ENCODE results near the gene DTL. TPM values are rescaled to one million over a fixed set of nuclear protein-coding genes. Genes with fewer than 3 reads are reported as not detected.

Gene DTL
- total and polyA plus RNA-seq, 2 of the 13 experiments (the other 11 are each of a cell fraction or from before 2014, with no cell fraction given) = 10.4 to 32.8 TPM

GRCh38 chr1:212035123-212035834, at the start of gene DTL, which contains the start of gene INTS7 (continued):
- TF ChIP-seq ZNF276 (CRISPR knock-in tag; IDR thresholded peaks at IDR 0.05; ENCODE audit: low read depth) (0 out of 2 replicates have a peak, but pooled peaks have one; percentile 16), ZNF354B (CRISPR knock-in tag; IDR thresholded peaks at IDR 0.05) (peak; percentile 87; the same call in 1 of the 2 replicates), KMT2A (CRISPR knock-in tag; IDR thresholded peaks at IDR 0.05) (peak; percentile 96), GLMP (CRISPR knock-in tag; IDR thresholded peaks at IDR 0.05; ENCODE audit: borderline replicate concordance) (no peak), ZNF580 (CRISPR knock-in tag; IDR thresholded peaks at IDR 0.05; ENCODE audit: borderline replicate concordance, low read depth) (peak; percentile 74; the same call in 1 of the 2 replicates), UBTF (CRISPR knock-in tag; IDR thresholded peaks at IDR 0.05) (peak; percentile 55), RELA (CRISPR knock-in tag; IDR thresholded peaks at IDR 0.05) (0 out of 2 replicates have a peak, but pooled peaks have one; percentile 29), ZNF574 (CRISPR knock-in tag; IDR thresholded peaks at IDR 0.05) (peak; percentile 67), TBX2 (CRISPR knock-in tag; IDR thresholded peaks at IDR 0.05; ENCODE audit: borderline replicate concordance) (peak; percentile 69; the same call in 1 of the 2 replicates), EEA1 (CRISPR knock-in tag; IDR thresholded peaks at IDR 0.05; ENCODE audit: borderline replicate concordance) (no peak), ATAD3A (CRISPR knock-in tag; IDR thresholded peaks at IDR 0.05) (no peak), ZMYM4 (CRISPR knock-in tag; IDR thresholded peaks at IDR 0.05) (peak; percentile 95), ZNF17 (CRISPR knock-in tag; IDR thresholded peaks at IDR 0.05) (no peak), MBNL3 (CRISPR knock-in tag; conservative IDR thresholded peaks at IDR 0.05) (no peak), ZBTB4 (CRISPR knock-in tag; IDR thresholded peaks at IDR 0.05; ENCODE audit: borderline replicate concordance) (0 out of 2 replicates have a peak, but pooled peaks have one; percentile 20), ZNF674 (CRISPR knock-in tag; IDR thresholded peaks at IDR 0.05; ENCODE audit: low read depth) (0 out of 2 replicates have a peak, but pooled peaks have one; percentile 49)

Data from HepG2 (cell line).